HG02885 (cell line): ENCODE measurements around the gene CEP20.

Source experiments
- ATAC-seq: cut with Tn5 transposase; IDR thresholded peaks from one replicate; pipeline ENCODE4 v1.9.1; 2021; ENCODE audit warnings: mild to moderate bottlenecking; ENCODE audit not compliant: unreplicated experiment, poor library complexity

CEP20 gene

DNA sequence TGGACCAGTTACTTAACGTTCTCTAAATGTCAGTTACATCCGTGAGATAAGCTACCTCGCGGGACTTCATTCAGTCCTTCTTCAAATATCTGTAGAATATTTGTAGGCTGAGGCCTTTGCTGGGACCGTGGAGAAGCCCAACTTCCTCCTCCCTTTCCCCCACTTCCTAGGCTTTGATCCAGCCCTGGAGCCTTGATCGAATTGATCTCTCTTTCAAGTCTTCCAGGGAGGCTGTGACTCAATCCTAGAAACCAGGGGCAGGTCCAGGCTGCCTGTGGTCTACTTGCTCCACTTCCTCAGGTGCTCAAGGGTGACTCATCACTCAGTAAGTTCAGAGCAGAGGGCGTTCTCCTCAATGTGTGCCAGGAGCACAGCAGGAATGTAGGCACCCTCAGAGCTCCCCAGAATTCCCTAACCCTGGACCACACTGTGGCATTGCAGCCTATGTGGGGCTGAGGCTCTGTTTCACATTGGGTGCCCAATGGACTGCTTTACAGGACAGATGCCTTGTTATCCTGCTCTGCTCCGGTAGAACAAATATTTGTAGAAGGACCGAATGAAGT, 11.2 kb upstream of the CEP20 start:
- ATAC-seq = no peak

- no peak for ATAC-seq
These were observed 10.3 kb upstream of the CEP20 start for GRCh38 chr16:15898654-15899053.

GRCh38 chr16:15897834-15898254, 9.4 kb upstream of the CEP20 start:
- ATAC-seq = peak; percentile 50

DNA sequence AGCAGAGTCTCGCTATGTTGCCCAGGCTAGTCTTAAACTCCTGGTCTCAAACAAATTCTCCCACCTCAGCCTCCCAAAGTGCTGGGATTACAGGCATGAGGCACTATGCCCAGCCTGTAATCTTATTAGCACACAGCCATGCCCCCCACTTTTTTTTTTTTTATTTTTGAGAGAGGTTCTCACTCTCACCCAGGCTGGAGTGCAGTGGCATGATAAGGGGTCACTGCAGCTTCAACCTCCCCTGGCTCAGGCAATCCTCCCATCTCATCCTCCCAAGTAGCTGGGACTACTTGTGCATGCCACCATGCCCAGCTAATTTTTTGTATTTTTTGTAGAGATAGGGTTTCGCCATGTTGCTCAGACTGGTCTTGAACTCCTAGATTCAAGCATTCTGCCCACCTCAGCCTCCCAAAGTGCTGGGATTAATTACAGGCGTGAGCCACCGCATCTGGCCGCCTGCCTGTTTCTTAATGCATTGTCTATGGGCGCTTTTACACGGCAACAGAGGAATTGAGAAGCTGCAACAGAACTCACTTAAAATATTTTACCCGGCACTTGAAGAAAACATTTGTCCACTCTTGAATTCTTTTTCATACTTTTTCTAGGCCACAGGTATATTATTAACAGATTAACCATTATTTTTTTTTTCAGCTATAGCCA, 8.8 kb upstream of the CEP20 start:
- no peak for ATAC-seq

GRCh38 chr16:15894571-15895374, 6.4 kb upstream of the CEP20 start:
- no peak for ATAC-seq

- no peak for ATAC-seq
These were observed 3.1 kb upstream of the CEP20 start for GRCh38 chr16:15891508-15891907.

GRCh38 chr16:15887283-15887682, 1.1 kb downstream of the CEP20 start:
- no peak for ATAC-seq

- ATAC-seq = no peak
These were observed 2.3 kb downstream of the CEP20 start for GRCh38 chr16:15886078-15886477.

DNA sequence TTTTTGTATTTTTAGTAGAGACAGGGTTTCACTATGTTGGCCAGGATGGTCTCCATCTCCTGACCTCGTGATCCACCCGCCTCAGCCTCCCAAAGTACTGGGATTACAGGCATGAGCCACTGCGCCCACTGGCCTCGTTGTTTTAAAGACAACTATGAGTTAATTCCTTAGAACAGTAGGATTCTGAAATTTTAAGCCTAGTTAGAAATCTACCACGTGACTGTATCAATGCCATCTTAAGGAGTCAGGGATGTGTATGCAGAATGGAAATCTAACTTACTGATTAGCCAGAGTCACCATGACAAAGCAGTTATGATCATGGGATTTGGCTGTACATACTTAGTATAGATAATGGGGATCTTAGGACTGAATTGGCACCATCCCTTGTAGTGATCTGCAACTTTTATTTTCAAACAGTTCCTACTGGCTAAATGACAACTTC, 2.8 kb downstream of the CEP20 start:
- no peak for ATAC-seq

DNA sequence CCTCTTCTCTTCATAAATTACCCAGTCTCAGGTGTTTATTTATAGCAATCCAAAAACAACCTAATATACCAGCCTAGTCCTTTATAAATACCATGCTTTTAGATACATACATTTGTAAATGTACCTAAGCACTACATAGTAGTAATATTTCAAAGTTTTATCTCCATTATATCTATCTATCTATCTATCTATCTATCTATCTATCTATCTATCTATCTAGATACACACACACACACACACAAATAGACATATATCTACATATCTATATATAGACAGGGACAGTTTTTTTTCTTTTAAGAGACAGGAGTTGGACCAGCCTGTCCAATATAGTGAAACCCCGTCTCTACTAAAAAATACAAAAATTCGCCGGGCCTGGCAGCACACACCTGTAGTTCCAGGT, 5.8 kb downstream of the CEP20 start:
- ATAC-seq = no peak

GRCh38 chr16:15881794-15882379, 6.5 kb downstream of the CEP20 start:
- ATAC-seq = no peak

GRCh38 chr16:15880434-15881308, 7.7 kb downstream of the CEP20 start:
- ATAC-seq = no peak

DNA sequence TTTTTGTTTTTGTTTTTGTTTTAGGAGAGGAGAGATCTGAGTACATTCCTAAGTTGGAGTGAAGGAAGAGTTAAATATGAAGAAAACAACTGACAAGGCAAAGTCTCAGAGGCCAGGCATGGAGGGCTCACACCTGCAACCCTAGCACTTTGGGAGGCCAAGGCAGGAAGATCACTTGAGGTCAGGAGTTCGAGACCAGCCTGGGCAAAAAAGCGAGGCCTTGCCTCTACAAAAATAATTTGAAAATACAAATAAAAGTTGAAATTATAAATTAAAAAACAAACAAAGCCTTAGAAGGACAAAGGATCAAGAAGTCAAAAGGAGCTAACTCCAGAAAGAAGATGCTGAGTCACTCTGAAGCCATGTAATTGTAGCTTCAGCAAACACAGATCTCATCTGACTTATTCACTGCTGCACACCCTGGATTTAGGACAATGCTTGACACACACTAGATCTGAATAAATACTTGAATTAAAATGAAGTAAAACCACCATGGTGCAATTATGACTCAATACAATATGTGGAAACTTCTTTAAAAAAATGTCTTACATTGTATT, 9.1 kb downstream of the CEP20 start:
- ATAC-seq = no peak

- no peak for ATAC-seq
These were observed 11.9 kb downstream of the CEP20 start for GRCh38 chr16:15876503-15876902.

GRCh38 chr16:15874745-15875314, 13.6 kb downstream of the CEP20 start:
- ATAC-seq = no peak

GRCh38 chr16:15873737-15874136, 14.7 kb downstream of the CEP20 start:
- ATAC-seq = no peak

DNA sequence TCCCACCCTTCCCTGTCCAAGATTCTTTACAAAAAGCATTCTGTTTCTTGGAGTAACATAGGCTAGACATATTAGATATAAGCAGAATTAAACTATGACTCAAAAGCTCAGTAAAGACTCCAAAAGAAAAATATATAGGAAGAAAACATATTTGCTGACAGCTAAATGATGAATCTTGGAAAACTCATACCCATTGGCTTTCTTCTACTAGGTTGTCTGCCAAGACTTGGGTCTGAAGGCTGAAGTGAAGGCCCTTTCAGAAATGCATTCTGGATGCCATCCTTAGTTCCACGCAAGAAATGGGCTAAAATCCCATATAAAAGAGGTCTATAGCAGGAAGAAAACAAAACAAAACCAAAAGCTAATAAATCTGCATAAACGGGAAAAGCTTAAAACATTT, 15.1 kb downstream of the CEP20 start:
- ATAC-seq = no peak

GRCh38 chr16:15870011-15870410, 18.4 kb downstream of the CEP20 start:
- ATAC-seq = no peak

DNA sequence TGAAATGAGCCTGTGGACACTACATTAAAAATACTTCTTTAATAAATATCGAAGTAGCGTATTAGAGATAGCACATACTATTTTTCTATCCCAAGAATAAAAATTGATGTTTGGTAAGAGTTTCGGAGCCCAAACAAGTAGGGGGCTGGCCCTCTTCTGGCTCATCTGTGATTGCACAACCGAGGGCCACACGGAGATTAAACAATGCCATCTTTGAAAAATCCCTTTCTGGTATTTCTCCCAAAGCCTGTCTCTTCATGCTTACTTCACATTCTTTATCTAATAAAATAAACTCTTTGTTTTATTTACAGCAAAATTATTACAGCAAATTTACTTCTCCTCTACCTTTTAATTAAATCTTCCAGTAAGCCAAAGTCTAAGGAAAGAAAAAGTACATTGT, 22.0 kb downstream of the CEP20 start:
- no peak for ATAC-seq

DNA sequence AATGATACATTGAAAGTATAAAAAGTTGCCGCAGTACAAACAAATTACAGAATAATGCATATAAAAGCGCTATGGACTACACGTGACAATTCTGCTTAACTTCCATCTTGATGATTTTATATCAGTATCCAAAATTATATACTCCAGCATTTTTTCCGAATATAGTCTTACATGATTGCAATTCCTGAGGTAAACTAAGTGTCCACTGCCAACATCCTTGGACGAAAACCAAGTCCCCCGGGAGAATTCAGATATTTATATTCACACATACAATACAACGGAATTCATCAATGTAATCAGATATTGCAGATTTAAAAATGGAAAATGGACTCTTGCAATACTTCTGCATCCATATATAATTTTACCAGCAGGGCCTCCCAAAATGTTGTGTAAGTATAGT, 22.7 kb downstream of the CEP20 start:
- no peak for ATAC-seq
